Measurements from ENCODE around the gene CACNA2D2. TPM values are rescaled to one million over a fixed set of nuclear protein-coding genes. Genes with fewer than 3 reads are reported as not detected.

Gene CACNA2D2
- total and polyA plus RNA-seq, 4 donors = 28.2 to 111 (median 69.1) TPM

DNA sequence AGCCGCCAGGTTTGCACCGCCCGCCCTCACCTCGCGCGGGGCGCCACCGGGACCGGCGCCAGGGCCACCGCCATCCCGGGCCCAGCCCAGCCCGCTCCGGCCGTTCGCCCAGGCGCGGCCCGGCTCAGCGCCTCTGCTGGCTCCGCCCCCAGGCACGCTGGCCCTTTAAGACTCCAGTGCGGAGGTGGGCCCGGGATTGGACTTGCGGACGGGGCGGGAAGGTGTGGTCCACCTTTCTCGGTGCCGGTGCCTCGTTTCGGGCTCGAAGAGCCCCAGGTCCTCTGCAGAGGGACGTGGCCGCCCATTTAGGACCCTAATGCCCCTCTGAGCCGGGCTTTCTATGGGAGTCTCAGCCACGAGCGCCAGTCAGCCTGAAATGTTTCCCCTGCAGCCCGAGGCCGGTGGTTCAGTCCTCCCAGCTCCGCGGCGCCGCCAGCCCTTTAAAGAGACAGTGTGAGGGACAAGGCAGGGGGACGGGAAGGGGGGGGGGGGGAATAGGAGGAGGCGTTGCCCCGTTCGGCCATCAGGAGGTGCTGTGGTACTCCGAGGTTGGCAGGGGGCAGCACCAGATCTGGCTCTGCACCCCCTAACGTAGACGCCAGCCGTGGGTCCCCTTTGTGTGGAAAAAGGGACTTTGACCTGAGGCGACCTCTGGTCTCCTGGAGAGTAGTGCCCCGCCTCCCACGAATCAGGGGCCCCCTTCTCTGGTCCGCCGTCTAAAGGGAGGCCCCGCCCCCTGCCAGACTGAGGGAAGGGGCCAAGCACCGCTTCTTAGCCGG, 181.9 kb downstream of the CACNA2D2 start:
- Histone ChIP-seq H3K4me1 (ENCODE audit: control insufficient read depth in 5 of 5, insufficient read depth in 5 of 5, low read length in 5 of 5) (peaks cover 0 to 52% (median 13%) of the 10 kb centered on the region in 5 donors), H3K27me3 (ENCODE audit: control insufficient read depth in 3 of 3, insufficient read depth in 3 of 3, low read length in 2 of 3) (no peaks in the 10 kb centered on the region), H3K9ac (ENCODE audit: insufficient read depth in 1 of 2, low read length in 2 of 2) (peak overlapping the region; percentile 51 to 81), H3K27ac (ENCODE audit: low read depth in 1 of 2, low read length in 1 of 2) (peak overlapping the region; percentile 89 to 94), H3K4me3 (peak overlapping the region; percentile 89), H3K36me3 (ENCODE audit: control insufficient read depth in 4 of 4, insufficient read depth in 4 of 4, low read length in 4 of 4) (peaks cover 0 to 29% (median 13%) of the 10 kb centered on the region in 4 donors), H3K9me3 (ENCODE audit: control insufficient read depth in 4 of 4, insufficient read depth in 3 of 4, low read length in 3 of 4) (no peaks in the 10 kb centered on the region)
- DNase-seq (peak; percentile 94 to 95 (median 94)), ATAC-seq (ENCODE audit: insufficient read depth, low FRiP score) (peak; percentile 71)
- TF ChIP-seq, protein P1, sequence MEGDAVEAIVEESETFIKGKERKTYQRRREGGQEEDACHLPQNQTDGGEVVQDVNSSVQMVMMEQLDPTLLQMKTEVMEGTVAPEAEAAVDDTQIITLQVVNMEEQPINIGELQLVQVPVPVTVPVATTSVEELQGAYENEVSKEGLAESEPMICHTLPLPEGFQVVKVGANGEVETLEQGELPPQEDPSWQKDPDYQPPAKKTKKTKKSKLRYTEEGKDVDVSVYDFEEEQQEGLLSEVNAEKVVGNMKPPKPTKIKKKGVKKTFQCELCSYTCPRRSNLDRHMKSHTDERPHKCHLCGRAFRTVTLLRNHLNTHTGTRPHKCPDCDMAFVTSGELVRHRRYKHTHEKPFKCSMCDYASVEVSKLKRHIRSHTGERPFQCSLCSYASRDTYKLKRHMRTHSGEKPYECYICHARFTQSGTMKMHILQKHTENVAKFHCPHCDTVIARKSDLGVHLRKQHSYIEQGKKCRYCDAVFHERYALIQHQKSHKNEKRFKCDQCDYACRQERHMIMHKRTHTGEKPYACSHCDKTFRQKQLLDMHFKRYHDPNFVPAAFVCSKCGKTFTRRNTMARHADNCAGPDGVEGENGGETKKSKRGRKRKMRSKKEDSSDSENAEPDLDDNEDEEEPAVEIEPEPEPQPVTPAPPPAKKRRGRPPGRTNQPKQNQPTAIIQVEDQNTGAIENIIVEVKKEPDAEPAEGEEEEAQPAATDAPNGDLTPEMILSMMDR (IDR thresholded peaks at IDR 0.05; ENCODE audit: control extremely low read depth, extremely low read depth) = no peak
- 0 to 1% methylated on average over 55 to 59 of the region's 59 CpGs for WGBS, 2 donors

DNA sequence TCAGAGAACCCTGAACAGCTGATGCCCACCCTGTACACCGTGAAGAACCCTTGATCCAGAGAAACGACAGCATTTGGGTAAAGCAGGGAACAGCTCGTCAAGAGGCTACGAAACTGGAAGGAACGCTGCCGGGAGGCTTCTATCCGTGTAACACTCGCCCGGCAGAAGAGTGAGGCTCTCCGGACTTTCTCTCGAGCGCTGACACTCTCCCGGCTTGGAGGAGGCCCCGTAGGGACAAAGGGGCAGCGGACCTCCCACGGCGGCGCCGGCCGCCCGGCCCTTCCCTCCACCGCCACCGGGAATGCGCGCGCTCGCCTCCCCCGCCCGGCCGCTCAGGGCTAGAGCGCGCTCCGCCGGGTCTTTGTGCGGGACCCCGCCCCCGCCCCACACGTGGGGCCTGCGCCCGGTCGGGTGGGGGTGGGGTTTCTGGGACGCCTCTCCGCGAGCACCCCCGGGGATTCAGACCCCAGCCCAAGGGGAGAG, 182.5 kb downstream of the CACNA2D2 start:
- peak overlapping the region; percentile 59 to 90 for H3K9ac ChIP-seq (ENCODE audit: insufficient read depth in 1 of 2, low read length in 2 of 2)
- DNase-seq = peak; percentile 88 to 92 (median 89)
- ATAC-seq (ENCODE audit: insufficient read depth, low FRiP score) = peak; percentile 58
- peaks cover 0 to 52% (median 13%) of the 10 kb centered on the region in 5 donors for H3K4me1 ChIP-seq (ENCODE audit: control insufficient read depth in 5 of 5, insufficient read depth in 5 of 5, low read length in 5 of 5)
- TF ChIP-seq, protein P1 (IDR thresholded peaks at IDR 0.05; ENCODE audit: control extremely low read depth, extremely low read depth) = no peak
- H3K36me3 ChIP-seq (ENCODE audit: control insufficient read depth in 4 of 4, insufficient read depth in 4 of 4, low read length in 4 of 4) = peaks cover 0 to 26% (median 16%) of the 10 kb centered on the region in 4 donors
- no peaks in the 10 kb centered on the region for H3K9me3 ChIP-seq (ENCODE audit: control insufficient read depth in 4 of 4, insufficient read depth in 3 of 4, low read length in 3 of 4)
- H3K27ac ChIP-seq (ENCODE audit: low read depth in 1 of 2, low read length in 1 of 2) = peak overlapping the region; percentile 89 to 94
- 0 to 1% methylated on average over 33 to 45 of the region's 45 CpGs for whole genome bisulfite sequencing, 2 donors
- H3K4me3 ChIP-seq = peak overlapping the region; percentile 89
- H3K27me3 ChIP-seq (ENCODE audit: control insufficient read depth in 3 of 3, insufficient read depth in 3 of 3, low read length in 2 of 3) = no peaks in the 10 kb centered on the region

DNA sequence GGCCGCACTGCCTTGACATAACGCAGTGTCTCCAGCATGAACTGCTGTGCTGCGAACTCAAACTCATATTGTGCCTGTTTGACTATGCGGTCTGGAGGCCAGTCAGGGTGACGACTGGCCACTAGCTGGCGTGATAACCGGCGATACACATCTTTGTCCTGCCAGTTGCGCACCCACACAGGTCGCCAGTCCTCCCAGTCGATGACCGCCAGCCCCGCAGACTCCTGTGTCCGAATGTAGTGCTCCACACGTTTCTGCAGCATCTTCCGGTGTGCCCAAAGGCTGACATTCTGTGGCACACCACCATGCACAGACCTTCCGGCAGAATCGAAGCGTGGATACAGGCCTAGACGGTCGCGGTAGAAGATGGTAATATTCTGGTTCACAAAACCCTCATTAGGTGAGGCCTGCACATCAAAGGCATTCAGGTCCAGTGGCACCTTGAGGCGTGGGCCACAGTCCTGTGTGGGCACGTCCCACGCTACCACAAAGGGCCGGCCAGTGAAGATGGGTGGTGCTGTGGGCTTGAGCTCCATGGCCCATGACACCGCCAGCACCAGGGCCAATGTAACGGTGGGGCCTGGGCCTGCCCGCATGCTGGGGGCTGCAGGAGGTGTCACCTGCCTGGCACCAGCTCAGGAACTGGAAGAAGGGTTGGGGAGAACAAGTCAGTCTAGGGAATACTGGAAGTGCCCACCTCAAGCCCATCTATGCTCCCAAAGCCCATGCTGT, 183.4 kb downstream of the CACNA2D2 start:
- H3K9me3 ChIP-seq (ENCODE audit: control insufficient read depth in 4 of 4, insufficient read depth in 3 of 4, low read length in 3 of 4) = no peaks in the 10 kb centered on the region
- H3K9ac ChIP-seq (ENCODE audit: insufficient read depth in 1 of 2, low read length in 2 of 2) = peak overlapping the region; percentile 59 to 90
- ATAC-seq (ENCODE audit: insufficient read depth, low FRiP score) (no peak), DNase-seq (no peak)
- 64 to 84% methylated on average over 29 of the region's 29 CpGs for WGBS, 2 donors
- TF ChIP-seq, protein P1 (IDR thresholded peaks at IDR 0.05; ENCODE audit: control extremely low read depth, extremely low read depth) = no peak
- peaks cover 0 to 21% (median 16%) of the 10 kb centered on the region in 4 donors for H3K36me3 ChIP-seq (ENCODE audit: control insufficient read depth in 4 of 4, insufficient read depth in 4 of 4, low read length in 4 of 4)
- peaks cover 0 to 52% (median 13%) of the 10 kb centered on the region in 5 donors for H3K4me1 ChIP-seq (ENCODE audit: control insufficient read depth in 5 of 5, insufficient read depth in 5 of 5, low read length in 5 of 5)
- H3K27me3 ChIP-seq (ENCODE audit: control insufficient read depth in 3 of 3, insufficient read depth in 3 of 3, low read length in 2 of 3) = no peaks in the 10 kb centered on the region
- peak overlapping the region; percentile 89 for H3K4me3 ChIP-seq
- H3K27ac ChIP-seq (ENCODE audit: low read depth in 1 of 2, low read length in 1 of 2) = peak overlapping the region in 1 of 2 donors; percentile 94

Measured in lung (tissue), 12 donors.